ENCODE results near the gene KCNH1. TPM values are rescaled to one million over a fixed set of nuclear protein-coding genes. Genes with fewer than 3 reads are reported as not detected.

The KCNH1 gene
- polyA plus RNA-seq, 10 donors: 0.25 to 0.82 (median 0.37) TPM

DNA sequence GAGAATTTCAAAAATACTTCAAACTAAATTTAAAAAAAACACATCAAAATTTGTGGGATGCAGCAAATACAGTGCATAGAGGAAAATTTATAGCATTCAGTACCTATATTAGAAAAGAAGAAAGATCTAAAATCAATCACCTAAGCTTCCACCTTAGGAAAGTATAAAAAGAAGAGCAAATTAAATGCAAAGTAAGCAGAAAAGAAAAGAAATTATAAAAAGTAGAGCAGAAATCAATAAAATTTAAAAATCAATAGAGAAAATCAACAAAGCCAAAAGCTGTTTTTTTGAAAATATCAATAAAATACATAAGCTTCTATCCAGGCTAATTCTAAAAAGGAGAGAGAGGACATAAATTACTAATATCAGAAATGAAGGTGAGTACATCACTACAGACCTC lies 255.4 kb downstream of the KCNH1 start:
- DNase-seq: no peak

DNA sequence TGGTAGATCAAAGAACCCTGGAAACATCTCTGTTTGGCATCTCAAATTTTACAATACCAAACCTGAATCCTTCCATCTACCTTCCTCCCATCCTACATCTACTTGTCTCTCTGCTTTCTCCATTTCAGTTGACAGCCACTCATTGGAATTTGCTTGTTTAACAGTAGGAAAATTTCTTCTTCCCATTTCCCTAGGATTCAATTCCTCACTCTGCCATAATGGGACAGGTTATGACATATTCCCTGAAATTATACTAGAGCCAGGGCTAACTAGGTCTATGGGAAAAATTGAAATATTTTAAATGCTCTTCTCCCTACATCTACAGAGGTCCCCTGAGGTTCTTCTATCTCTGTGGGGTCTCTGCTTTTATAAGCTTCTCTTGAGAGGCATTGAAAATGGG lies 257.7 kb downstream of the KCNH1 start:
- no peak for DNase-seq

DNA sequence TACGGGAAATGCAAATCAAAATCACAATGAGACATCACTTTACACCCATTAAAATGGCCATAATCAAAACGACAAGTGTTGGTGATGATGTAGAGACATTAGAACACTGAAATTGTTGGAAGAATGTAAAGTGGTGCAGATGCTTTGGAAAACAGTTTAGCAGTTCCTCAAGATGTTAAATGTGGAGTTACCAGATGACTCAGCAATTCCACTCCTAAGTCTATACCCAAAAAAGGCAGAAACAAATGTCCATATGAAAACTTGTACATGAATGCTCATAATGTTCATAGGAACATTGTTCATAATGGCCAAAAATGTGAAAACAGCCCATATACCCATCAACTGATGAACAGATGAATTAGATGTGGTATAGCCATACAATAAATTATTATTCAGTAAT lies 267.4 kb downstream of the KCNH1 start:
- DNase-seq: no peak

GRCh38 chr1:210857705-210858104 lies 276.2 kb downstream of the KCNH1 start:
- DNase-seq: no peak

DNA sequence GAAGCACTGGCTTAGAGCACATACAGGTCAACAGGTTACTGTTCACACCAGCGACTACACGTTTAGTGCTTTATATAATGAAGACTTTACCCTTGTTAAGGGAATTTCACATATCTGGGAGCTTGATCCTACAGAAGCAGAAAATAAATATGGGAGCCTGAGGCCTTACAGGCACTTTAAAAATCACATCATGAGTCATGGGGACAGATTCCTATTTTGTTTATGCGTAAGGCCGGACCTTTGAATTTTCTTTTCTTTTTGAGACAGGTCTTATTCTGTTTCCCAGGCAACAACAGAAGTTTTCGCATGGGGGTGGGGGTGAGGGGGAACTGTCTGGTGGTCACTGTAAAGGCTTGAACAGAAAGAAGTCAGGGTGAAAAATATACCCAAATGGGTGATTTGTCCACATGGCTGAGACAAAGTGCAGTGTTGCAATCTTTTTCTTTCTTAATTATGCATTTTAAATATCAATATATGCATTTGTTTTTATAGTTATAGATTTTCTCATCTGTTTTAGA lies 276.7 kb downstream of the KCNH1 start:
- DNase-seq: no peak

- no peak for DNase-seq
Measured at GRCh38 chr1:210855440-210855839, 278.5 kb downstream of the KCNH1 start.

GRCh38 chr1:210853276-210853675 lies 280.7 kb downstream of the KCNH1 start:
- no peak for DNase-seq

GRCh38 chr1:210850556-210850955 lies 283.4 kb downstream of the KCNH1 start:
- no peak for DNase-seq

DNA sequence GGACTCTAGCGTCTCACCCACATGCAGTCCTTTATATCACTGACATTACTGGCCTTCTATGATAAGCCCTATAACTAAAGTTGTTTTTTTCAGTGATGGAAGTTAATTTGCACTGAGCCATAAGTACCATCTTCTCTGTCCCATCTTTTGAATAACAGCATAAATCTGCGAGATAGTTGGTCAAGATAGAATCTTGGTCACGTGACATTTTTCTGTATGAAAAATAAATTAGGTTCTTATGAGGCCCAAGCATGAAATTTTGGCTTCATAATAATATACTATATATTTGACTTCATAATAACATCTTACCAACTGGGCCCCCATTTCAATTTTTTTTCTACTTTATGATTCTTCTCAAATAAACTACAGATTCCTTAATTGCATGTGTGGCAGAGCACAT lies 285.5 kb downstream of the KCNH1 start:
- DNase-seq: no peak

DNA sequence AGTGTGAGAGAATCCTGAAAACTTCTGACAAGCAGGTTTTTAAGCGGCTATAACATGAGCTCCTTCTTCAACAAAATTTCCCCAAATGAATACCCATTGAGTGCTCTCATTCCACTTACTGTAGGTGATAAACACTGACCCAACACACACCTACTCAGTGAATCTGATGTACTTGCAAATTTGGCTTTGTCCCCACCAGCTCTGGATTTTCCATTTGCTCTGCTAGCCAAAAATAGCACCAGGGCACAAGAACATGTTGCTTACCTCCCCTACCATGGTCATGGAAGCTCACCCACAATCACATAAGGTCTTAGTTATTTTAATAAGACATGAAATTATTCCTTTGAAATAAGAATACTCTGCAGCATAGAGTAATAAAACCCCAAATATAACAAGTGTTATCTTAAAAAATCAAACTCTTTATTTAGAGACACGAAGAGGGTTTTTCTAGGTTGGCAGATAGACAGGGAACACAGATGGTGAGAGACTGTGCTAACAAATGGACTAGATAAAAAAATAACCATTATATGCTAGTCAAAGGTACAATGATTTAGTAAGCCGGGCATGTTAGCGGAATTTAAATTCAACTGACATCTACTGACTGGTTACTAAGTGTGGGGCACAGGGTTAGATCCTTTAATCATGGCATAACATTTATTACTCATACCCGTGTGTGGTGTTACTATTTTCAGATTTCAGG lies 291.9 kb downstream of the KCNH1 start:
- DNase-seq: no peak

DNA sequence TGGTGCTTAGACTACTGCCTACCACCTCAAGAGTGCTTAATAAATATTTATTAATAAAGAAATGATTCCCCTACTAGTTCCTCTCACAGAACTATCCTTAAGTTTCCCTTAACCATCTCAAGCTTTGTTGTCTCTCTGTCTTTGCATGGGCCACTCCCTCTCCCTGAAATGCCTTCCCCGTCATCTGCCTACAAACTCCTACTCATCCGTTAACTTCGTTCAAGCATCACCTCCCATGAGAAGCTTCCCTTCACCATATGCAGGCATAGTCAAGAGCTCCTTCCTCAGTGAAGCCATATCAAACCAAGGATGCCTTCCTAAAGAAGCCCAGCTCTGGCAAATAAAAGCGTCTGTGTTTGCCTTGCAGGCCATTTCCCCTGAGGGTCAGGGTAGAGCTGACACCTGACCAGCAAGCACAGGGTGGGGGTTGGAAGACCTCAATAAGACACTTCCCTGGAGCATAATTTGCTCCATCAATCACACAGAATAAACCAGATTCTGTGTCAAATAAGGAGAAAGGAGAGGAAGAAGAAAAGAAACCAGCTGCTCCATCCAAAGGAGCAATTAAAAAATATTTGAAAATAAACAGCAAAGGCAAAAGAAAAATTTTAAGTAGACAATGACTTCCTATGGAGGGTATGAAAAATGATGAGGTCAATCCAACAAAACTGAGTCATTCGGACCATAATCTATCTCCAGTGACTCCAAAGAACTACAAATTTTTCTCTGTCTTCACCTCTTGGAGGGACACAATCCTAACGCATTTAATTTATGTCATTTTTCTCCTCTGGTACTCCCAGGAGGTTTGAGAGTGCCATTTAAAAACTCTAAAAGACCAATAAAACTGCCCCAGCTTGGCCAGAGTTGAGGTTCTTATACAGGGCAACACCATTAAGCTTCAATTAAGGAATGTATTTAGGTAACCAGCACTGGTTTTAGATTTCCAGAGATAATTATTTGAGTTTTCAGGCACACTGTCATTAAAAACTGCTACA lies 303.6 kb downstream of the KCNH1 start:
- no peak for DNase-seq

- no peak for DNase-seq
Measured at GRCh38 chr1:210828996-210829596, 304.9 kb downstream of the KCNH1 start.

DNA sequence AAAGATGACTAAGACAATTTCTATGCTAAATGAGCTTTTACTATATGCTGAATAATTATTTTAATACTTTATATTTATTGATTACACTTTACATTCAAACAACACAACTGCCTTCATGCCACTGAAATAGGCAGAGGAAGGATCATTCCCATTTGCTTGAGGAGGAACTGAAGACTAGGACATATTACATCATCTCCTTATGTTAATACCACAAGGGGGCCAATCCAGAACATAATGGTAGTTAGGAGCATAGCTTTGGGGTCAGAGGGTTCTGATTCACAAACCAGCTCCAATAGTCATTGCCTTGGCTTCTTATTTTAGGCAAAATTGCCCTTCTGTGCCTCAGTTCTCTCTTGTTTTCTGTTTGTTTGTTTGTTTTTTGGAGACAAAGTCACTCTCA lies 306.5 kb downstream of the KCNH1 start:
- DNase-seq: no peak

- no peak for DNase-seq
Measured at GRCh38 chr1:210826686-210827085, 307.3 kb downstream of the KCNH1 start.

DNA sequence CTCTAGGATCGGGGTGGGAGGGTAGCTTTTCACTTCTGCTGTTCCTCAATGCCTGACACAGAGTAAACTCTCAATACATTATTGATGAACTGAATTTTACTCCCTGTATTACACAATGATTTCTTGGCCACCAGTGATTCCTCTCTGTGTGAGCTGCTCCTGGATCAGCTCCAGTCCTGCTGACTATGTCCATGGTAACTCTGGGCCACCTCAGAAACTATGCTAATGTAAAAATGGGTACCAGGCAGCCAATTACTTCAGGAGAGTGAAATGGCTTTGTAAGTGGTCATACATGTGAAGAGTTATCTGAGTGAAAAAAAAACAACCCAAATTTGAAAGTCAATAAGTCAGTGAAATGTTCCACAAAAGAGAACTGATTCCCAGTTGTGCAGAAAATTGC lies 311.0 kb downstream of the KCNH1 start:
- DNase-seq: no peak

DNA sequence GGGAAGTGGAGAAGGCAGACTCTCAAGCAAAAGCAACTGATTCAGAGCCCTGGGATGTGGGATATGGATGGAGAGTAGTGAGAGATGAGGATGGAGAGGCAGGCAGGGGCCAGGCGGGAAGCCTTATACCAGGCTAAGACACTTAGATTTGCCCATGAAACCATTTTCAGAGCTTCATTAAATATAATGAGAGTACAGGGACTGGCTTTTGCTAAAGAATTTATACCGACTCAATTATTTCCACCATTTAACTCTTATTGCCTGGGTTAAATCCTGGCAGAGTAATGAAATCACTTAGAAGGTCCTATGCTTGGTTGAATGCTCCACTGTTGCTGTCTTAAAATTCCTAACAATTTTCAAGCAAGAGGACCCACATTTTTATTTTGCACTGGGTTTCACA lies 311.7 kb downstream of the KCNH1 start:
- no peak for DNase-seq

DNA sequence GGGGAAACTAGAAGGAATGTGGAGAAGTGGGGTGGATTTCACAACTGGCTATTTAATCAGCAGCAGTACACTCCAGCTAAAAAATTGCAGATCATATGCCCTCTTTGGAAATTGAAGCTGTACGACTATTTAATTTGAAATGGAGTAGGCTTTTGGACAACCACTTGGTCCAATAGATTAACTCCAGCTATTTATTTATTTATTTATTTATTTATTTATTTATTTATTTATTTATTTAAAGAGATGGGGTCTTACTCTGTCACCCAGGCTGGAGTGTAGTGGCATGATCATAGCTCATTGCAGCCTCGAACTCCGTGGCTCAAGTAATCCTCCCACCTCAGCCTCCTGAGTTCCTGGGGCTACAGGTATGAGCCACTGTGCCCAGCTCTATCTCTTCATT lies 312.3 kb downstream of the KCNH1 start:
- no peak for DNase-seq

DNA sequence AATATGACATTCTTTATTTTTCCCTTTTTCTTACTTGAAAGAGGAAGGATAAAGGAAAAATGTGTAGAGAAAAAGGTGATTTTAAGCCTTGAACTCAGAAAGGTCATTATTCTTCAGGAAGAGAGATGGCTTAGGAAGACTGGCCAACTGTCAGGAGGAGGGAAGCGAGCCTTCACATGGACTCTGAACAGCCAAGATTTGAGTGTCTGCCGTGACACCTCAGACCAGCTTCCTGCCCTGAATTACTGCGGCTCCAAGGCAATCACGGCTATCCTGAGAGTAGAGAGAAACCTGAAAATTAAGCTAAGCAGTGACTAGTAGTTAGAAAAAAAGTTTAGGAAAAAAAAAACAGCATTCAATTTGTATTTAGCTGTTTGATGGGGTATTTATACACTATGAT lies 314.7 kb downstream of the KCNH1 start:
- no peak for DNase-seq

GRCh38 chr1:210817385-210818275 lies 316.3 kb downstream of the KCNH1 start:
- no peak for DNase-seq

DNA sequence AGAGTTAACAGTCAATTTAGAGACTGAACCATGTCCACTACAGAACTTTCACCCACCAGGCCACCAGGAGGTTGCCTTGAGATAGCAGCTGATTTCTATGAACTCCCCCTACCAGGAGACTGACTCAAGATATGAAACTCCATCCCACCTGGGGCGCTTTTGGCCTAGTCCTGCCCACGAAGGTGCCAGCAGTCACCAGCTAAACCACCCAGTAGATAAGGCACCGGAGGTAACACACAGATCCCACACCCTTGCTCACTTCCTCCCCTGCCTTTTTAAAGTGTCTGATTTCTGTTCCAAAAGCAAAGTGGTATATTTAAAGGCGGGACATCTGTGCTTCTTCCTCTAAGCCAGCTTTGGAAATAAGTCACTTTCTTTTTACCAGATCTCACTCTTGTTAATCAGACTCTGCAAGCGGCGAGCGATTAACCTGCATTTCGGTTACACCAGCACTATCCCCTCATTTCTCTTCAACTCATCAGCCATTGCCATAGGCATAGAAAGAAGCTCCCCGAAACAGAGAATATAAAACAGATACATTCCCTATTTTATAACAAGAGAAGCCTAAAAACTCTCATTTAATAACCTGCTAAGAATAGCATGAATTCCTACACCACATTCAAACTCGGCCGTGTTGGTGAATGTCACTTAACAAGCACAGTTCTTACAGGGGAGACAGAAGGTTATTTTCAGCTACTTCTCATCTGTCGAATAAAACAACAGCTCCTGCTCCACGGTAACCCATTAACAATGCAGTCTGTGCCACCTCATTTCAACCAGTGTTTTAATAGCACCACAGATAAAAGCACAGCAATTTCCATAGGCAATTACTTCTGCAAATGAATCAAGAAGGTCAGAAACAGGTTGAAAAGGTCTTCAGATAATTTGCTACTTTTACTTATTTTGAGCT lies 318.1 kb downstream of the KCNH1 start:
- no peak for DNase-seq

All from muscle of back (tissue), 11 donors.